GM08714 (cell line): Measurements from ENCODE around the gene DIP2C.
"Not testable (repeated sequence)": the region's sequence is repeated elsewhere in the genome, so short reads cannot be mapped to it uniquely, and the experiment has no call there.

Source experiments
- H3K4me3 ChIP-seq: fragments of 200-500 bp; sonication (Bioruptor generic); 2 replicates; pipeline ENCODE4 v1.5.1; 2014; ENCODE audit warnings: mild to moderate bottlenecking, low read length, inconsistent platforms
- ZNF274 ChIP-seq: IDR thresholded peaks from 2 replicates; pipeline ENCODE4 v1.6.1; 2012; ENCODE audit warnings: mild to moderate bottlenecking, low read depth, low read length

The DIP2C gene

DNA sequence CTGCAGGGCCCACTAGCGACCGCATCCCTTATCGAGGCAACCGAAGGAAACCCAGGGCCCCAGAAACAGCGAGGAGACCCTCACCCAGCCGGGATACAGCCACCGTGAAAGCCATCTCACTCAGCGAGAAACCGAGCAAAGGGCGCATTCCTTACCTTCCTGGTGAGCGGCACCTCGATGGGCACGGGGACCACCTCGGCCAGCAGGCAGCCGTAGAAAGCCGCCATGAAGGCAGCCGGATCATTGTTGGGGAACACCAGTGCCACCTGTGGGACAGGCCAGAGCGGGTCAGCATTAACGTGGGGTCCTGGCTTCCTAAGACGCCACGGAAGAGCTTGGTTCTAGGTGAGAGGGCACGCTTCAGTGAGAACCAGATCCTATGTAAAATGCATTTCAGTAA is 290.5 kb downstream of the DIP2C start:
- TF ChIP-seq ZNF274, result no peak

DNA sequence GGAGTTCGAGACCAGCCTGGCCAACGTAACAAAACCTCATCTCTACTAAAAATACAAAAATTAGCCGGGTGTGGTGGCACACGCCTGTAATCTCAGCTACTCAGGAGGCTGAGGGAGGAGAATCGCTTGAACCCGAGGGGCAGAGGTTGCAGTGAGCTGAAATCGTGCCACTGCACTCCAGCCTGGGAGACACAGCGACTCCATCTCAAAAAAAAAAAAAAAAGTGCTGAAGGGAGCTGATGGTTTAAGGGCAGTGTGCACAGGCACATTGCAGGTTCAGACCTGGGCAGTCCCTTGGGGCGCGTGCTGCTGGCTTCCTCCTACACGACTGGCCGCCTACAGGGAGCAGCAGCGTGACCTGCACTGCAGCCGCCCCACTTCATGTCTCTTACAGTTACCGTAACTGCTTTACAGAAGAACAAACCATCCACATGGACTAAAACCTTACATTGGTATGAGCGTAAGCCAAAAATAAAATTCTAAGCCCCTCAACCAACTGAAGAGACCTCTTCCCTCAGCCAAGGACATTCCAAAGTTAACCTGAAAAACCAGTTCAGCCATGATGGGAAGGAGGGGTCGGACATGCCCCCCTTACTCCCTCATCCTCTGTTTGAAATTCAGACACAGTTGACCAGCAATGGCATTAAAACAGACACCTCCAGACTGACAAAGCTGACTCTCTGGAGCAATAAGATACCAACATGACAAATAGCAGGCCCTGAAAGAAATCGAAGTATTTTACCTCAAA is 292.0 kb downstream of the DIP2C start:
- no peak for TF ChIP-seq ZNF274
- no peak overlapping the region for H3K4me3 ChIP-seq

More for the DNA sequence above, 290.5 kb downstream of the DIP2C start:
- no peak overlapping the region for H3K4me3 ChIP-seq

DNA sequence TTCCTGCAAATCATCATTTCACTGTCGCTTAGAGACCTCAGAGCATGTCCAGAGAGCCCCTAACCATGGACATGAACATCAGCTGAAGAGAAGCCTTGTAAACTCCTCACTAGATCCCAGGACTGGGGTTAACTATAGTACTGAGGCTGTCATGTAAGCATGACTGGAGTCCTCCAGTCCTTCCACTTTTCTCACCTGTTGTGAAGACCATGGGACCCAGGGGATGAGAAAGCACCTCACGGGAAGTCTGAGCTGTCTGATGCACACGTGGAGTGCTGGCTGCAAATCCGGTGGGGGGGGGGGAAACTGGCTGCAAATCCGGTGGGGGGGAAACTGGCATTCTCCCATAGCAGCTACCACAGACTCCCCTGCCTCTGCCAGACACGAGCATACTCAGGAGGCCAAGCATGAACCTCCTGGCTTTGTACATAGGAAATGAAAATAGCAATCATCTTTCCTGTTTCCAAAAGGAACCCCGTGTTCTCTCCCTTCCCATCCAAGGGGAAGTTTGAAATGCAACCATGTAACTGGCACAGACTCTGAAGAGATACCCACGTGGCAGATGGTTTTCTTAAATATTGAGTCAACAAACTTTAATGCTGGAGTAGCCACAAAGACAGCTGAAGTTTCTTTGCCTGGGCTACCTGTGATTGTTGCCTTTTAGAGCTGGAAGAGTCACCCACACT is 292.8 kb downstream of the DIP2C start:
- no peak overlapping the region for H3K4me3 ChIP-seq
- no peak for TF ChIP-seq ZNF274

- H3K4me3 ChIP-seq, result no peak overlapping the region
- no peak for TF ChIP-seq ZNF274
Observed at GRCh38 chr10:396107-396506, 293.4 kb downstream of the DIP2C start.

DNA sequence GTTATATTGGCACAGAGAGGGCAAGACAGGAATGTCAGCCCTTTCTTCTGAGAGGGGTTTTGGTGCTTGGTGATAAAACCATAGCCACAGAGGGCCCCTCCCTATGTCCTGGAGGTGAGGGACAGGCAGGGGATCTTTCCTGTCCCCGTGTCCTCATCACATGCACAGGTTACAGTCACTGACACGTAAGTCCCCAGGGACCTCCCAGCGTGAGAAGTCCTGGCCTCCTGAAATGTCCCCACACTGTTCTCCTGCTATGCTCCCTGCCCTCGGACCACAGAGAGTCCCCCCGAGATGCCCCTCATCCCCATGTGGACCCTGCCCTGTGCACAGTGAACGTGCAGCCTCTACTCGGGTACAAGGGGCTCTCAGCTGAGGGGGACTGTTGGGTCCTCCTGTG is 293.8 kb downstream of the DIP2C start:
- no peak overlapping the region for H3K4me3 ChIP-seq
- TF ChIP-seq ZNF274, result no peak

DNA sequence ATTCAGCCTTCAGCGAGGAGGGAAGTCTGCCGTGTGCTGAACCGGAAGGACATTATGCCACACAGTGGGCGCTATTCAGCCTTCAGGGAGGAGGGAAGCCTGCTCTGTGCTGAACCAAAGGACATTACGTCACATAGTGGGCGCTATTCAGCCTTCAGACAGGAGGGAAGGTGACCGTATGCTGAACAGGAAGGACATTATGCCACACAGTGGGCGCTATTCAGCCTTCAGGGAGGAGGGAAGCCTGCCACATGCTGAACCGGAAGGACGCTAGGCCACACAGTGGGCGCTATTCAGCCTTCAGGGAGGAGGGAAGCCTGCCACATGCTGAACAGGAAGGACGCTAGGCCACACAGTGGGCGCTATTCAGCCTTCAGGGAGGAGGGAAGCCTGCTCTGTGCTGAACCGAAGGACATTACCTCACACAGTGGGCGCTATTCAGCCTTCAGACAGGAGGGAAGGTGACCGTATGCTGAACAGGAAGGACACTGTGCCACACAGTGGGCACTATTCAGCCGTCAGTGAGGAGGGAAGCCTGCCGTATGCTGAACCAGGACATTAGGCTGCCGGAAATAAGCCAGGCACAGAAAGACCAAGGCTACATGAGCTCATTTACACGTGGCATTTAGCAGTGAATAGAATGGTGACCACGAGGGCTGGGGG is 294.9 kb downstream of the DIP2C start:
- H3K4me3 ChIP-seq, result not testable (repeated sequence)

- TF ChIP-seq ZNF274, result no peak
- no peak overlapping the region for H3K4me3 ChIP-seq
Observed at GRCh38 chr10:393787-394438, 295.6 kb downstream of the DIP2C start.

DNA sequence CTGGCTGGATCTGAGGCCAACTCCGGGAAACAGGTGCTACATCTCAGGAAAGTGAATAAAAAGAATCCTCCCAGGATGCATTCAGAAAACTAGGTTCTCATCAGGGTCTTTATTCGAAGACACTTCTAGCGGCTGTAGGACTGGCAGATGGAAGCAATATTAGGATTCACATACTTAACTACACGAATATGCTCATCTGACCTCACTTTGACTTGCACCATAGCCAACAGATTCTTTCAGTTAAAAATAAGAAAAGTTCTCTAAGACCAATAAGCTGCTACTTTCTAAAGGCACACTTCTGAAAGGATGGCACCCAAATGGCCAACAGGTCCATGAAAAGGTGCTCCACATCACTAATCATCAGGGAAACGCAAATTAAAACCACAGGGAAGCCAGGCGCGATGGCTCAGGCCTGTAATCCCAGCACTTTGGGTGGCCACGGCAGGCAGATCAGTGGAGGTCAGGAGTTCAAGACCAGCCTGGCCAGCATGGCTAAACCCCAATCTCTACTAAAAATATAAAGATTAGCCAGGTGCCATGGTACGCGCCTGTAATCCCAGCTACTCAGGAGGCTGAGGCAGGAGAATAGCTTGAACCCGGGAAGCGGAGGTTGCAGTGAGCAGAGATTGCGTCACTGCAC is 296.2 kb downstream of the DIP2C start:
- H3K4me3 ChIP-seq, result no peak overlapping the region
- no peak for TF ChIP-seq ZNF274

- TF ChIP-seq ZNF274, result no peak
- no peak overlapping the region for H3K4me3 ChIP-seq
Observed at GRCh38 chr10:392705-393037, 296.8 kb downstream of the DIP2C start.

DNA sequence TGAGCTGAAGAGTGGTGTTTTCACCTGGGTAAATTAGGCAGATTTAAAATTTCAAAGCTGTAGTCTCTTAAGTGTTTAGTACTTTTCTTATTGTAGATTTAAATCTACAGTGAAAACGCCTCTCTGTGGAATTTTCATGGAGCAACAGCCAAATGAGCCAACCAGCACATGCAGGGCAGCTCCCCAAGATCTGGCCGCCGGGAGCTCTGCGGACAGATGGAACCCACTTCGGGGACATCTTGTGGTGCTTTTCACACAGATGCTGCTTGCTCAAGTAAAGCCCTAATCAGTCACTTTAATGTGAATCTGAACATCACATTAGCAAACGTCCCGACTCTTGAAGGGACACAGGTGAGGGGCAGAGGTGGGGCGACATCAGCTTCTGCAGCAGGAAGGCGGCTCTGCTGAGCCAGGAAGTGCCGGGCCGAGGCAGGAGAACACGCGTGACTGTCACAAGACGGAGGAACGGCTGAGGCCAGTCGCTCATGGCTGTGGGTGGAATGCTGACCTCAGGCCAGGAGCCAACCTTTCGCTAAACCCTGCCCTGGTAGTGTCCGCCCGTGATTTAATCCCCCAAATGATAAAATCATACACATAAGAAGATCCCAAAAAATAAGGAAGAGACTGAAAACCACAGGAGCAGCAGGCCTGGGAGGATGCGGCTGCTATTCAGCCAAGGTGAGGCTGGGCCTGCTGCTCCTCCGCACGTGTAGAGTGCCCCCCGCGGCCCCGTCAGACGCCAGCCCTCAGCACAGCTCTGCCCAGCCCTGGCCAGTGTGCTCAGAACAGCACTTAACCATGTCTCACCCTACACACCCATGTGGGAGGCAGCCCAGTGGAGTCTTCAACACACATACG is 297.4 kb downstream of the DIP2C start:
- H3K4me3 ChIP-seq, result no peak overlapping the region
- no peak for TF ChIP-seq ZNF274

DNA sequence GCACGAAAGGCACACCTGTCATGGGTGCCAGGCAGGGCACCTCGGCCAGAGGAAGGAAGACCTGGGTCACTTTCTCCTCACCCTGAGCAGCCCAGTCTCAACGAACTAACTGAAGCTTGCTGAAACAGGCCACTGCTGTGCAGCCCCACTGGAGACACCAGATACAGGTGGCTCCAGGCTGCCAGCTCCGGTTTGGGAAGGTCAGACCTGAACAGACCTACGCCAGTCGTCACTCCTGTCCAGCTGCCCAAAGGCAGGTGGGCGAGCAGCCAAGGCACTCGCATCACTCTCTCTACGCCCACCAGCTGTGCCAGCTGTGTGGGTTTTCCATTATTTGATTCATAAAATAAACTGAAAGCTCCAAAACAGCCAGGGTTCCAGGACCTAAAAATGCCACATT is 298.2 kb downstream of the DIP2C start:
- no peak for TF ChIP-seq ZNF274
- no peak overlapping the region for H3K4me3 ChIP-seq

GRCh38 chr10:390449-391100 is 298.9 kb downstream of the DIP2C start:
- no peak for TF ChIP-seq ZNF274
- H3K4me3 ChIP-seq, result no peak overlapping the region
